ENCODE results near the gene AP1S1.
A peak's percentile ranks its signal among the peaks of the same experiment; 100 is the strongest.

DNA sequence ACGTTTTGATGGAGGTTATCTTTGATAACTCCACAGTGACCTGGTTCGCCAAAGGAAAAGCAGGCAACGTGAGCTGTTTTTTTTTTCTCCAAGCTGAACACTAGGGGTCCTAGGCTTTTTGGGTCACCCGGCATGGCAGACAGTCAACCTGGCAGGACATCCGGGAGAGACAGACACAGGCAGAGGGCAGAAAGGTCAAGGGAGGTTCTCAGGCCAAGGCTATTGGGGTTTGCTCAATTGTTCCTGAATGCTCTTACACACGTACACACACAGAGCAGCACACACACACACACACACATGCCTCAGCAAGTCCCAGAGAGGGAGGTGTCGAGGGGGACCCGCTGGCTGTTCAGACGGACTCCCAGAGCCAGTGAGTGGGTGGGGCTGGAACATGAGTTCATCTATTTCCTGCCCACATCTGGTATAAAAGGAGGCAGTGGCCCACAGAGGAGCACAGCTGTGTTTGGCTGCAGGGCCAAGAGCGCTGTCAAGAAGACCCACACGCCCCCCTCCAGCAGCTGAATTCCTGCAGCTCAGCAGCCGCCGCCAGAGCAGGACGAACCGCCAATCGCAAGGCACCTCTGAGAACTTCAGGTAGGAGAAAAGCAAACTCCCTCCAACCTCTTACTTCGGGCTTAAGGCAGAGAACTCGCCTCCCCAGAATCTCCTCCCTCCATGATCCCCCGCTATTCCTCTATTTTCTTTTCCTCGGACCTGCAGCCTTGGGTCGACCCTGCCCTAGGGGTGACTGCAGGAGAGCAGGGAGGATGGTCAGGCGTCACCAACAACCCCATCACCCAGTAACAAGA lies 27.4 kb upstream of the AP1S1 start, which contains the start of gene SERPINE1:
- TF ChIP-seq POLR2A (IDR thresholded peaks at IDR 0.05; ENCODE audit: low read length) (peak; percentile 95), GATA1 (IDR thresholded peaks at IDR 0.05; ENCODE audit: low read depth, low read length) (no peak)
